Suppressor macrophage treated with lipopolysaccharide for 4 hours (primary cell): Measurements from ENCODE around the gene MPHOSPH10.
"Not testable (repeated sequence)": the region's sequence is repeated elsewhere in the genome, so short reads cannot be mapped to it uniquely, and the experiment has no call there.

ENCODE experiments used
- DNase-seq: peaks from one replicate; pipeline ENCODE4 v3.0.0-alpha.2; 2020

MPHOSPH10 gene

GRCh38 chr2:71181316-71181715, 50.9 kb downstream of the MPHOSPH10 start:
- no peak for DNase-seq

- not testable (repeated sequence) for DNase-seq
These were observed 53.1 kb downstream of the MPHOSPH10 start for GRCh38 chr2:71183306-71184115.

GRCh38 chr2:71186973-71187372, 56.5 kb downstream of the MPHOSPH10 start:
- DNase-seq, result no peak

- no peak for DNase-seq
These were observed 57.2 kb downstream of the MPHOSPH10 start for GRCh38 chr2:71187589-71187988.

- no peak for DNase-seq
These were observed 60.5 kb downstream of the MPHOSPH10 start for GRCh38 chr2:71190656-71191569.

GRCh38 chr2:71191570-71191943, 61.1 kb downstream of the MPHOSPH10 start:
- DNase-seq, result no peak
